Endothelial cell (in vitro differentiated cells): ENCODE data around the gene CACNA2D3. TPM values are rescaled to one million over a fixed set of nuclear protein-coding genes. Genes with fewer than 3 reads are reported as not detected.

Source experiments
- DNase-seq: peaks from one replicate; pipeline ENCODE4 v3.0.0; 2021; ENCODE audit warnings: low spot score
- H3K27ac Mint-ChIP-seq: one replicate; pipeline ENCODE4 v1.8.0; 2021; ENCODE audit warnings: mixed read lengths, inconsistent platforms; ENCODE audit not compliant: unreplicated experiment
- H3K27me3 Mint-ChIP-seq: one replicate; pipeline ENCODE4 v1.8.0; 2021; ENCODE audit warnings: mild to moderate bottlenecking, moderate library complexity, mixed read lengths, inconsistent platforms; ENCODE audit not compliant: unreplicated experiment
- H3K36me3 Mint-ChIP-seq: one replicate; pipeline ENCODE4 v1.8.0; 2021; ENCODE audit warnings: mild to moderate bottlenecking, low read depth, mixed read lengths, inconsistent platforms; ENCODE audit not compliant: unreplicated experiment
- H3K4me1 Mint-ChIP-seq: one replicate; pipeline ENCODE4 v1.8.0; 2021; ENCODE audit warnings: mild to moderate bottlenecking, mixed read lengths, inconsistent platforms; ENCODE audit not compliant: unreplicated experiment
- H3K4me3 Mint-ChIP-seq: one replicate; pipeline ENCODE4 v1.8.0; 2021; ENCODE audit warnings: mild to moderate bottlenecking, mixed read lengths, inconsistent platforms; ENCODE audit not compliant: unreplicated experiment
- H3K9me3 Mint-ChIP-seq: one replicate; pipeline ENCODE4 v1.8.0; 2021; ENCODE audit warnings: mixed read lengths, inconsistent platforms; ENCODE audit not compliant: unreplicated experiment
- CTCF ChIP-seq: fragments of 200-600 bp; sonication (generic); IDR thresholded peaks from one replicate; pipeline ENCODE4 v1.5.0; 2021; ENCODE audit warnings: antibody characterized with exemption; ENCODE audit not compliant: unreplicated experiment
- total RNA-seq: library from RNA; stranded (reverse); fragmentation: NEBNext Ultra II Directional; extraction: Animal tissue kit (Norgen Biotek cat#: 25700); gene quantifications from one replicate; pipeline ENCODE4 v1.2.1, GENCODE V29; 2021; ENCODE audit not compliant: unreplicated experiment

Gene CACNA2D3
- total RNA-seq, 1 donor from 2014 or later, result 0.46 TPM

GRCh38 chr3:54262946-54263345 lies 140.6 kb downstream of the CACNA2D3 start:
- DNase-seq, result no peak
- Mint-ChIP-seq H3K27ac (no peak overlapping the region), H3K4me3 (no peak overlapping the region), H3K4me1 (peaks cover 4% of the 10 kb centered on the region), H3K36me3 (no peaks in the 10 kb centered on the region), H3K27me3 (peaks cover 2% of the 10 kb centered on the region), H3K9me3 (no peaks in the 10 kb centered on the region)
- TF ChIP-seq CTCF, result no peak

- DNase-seq, result no peak
- Mint-ChIP-seq H3K4me3 (no peak overlapping the region), H3K4me1 (peaks cover 6% of the 10 kb centered on the region), H3K27ac (no peak overlapping the region), H3K36me3 (no peaks in the 10 kb centered on the region), H3K27me3 (peaks cover 2% of the 10 kb centered on the region), H3K9me3 (no peaks in the 10 kb centered on the region)
- no peak for TF ChIP-seq CTCF
These were observed 141.7 kb downstream of the CACNA2D3 start for GRCh38 chr3:54264050-54264449.

- no peak for DNase-seq
- H3K4me3 Mint-ChIP-seq, result no peak overlapping the region
- H3K9me3 Mint-ChIP-seq, result no peaks in the 10 kb centered on the region
- TF ChIP-seq CTCF, result no peak
- H3K27me3 Mint-ChIP-seq, result no peaks in the 10 kb centered on the region
- H3K36me3 Mint-ChIP-seq, result no peaks in the 10 kb centered on the region
- H3K27ac Mint-ChIP-seq, result no peak overlapping the region
- peaks cover 5% of the 10 kb centered on the region for H3K4me1 Mint-ChIP-seq
These were observed 148.6 kb downstream of the CACNA2D3 start for GRCh38 chr3:54270816-54271526.

- DNase-seq, result no peak
These were observed 151.4 kb downstream of the CACNA2D3 start for GRCh38 chr3:54273791-54274190.

More at GRCh38 chr3:54273791-54274190, 151.4 kb downstream of the CACNA2D3 start:
- Mint-ChIP-seq H3K36me3 (no peaks in the 10 kb centered on the region), H3K27ac (no peak overlapping the region), H3K27me3 (no peaks in the 10 kb centered on the region), H3K4me1 (peaks cover 5% of the 10 kb centered on the region), H3K4me3 (no peak overlapping the region), H3K9me3 (no peaks in the 10 kb centered on the region)
- TF ChIP-seq CTCF, result no peak
